ENCODE results near the gene PDZD2.

Gene PDZD2

DNA sequence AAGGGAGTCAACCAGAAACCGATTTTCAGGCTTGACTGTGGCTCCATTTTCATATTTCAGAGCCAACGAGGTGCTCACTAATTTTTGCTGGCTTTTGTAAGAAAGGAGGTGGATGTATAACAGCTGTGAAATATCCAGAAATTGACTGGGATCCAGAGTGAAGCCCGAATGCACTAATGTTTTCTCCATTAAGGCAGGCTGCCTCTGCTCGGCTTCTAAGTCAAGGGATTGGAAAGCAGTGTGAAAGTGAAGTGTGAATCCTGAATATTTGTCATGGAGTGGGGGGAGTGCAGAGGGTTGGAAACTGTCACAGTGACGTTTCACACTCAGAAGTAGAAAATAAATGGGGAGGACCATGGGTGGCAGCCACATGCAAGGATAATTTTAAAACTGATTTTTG is 297.8 kb downstream of the PDZD2 start:
- no peak for TF ChIP-seq POLR2A (IDR thresholded peaks at IDR 0.05; ENCODE audit: low read length)
- TF ChIP-seq GATA1 (IDR thresholded peaks at IDR 0.05; ENCODE audit: low read depth, low read length) = no peak
- no peak for DNase-seq

DNA sequence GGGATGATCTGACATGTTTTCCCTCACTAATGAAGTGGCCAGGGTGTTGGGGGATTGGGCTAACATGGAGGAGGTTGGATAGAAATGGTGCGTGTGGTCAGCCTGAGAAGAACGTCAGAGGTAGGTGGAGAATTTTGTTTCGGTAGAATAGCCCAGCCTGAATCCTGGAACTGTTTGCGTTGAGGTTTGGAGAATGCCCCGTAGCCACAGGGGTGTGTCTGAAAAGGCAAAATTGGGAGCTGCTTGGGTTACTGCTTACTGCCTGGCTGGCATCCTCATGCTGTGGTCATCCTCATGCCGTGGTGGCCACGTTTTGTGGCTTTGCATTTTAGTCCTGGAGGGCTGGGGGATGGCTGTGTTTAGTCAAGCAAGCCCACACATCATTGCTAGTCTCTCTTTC is 298.3 kb downstream of the PDZD2 start:
- TF ChIP-seq POLR2A (IDR thresholded peaks at IDR 0.05; ENCODE audit: low read length) = no peak
- TF ChIP-seq GATA1 (IDR thresholded peaks at IDR 0.05; ENCODE audit: low read depth, low read length) = no peak
- no peak for DNase-seq

DNA sequence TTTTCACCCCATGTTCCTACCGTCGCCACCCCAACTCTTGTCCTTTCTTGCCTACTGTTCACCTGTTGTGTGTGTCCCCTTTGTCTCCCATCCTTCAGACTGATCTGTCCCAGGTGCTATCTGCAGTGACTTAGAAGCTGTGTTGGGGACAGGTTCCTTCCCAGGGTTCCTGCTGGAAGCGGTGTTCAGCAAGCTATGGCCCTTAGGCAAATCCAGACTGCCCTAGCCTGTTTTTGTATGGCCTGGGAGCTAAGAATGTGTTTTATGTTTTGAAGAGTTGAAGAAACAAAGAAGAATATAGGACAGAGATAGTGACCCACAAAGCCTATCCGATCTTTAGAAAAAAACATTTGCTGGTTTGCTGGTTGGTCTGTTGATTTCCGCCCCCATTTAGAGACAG is 298.8 kb downstream of the PDZD2 start:
- DNase-seq = no peak
- no peak for TF ChIP-seq POLR2A (IDR thresholded peaks at IDR 0.05; ENCODE audit: low read length)
- no peak for TF ChIP-seq GATA1 (IDR thresholded peaks at IDR 0.05; ENCODE audit: low read depth, low read length)

DNA sequence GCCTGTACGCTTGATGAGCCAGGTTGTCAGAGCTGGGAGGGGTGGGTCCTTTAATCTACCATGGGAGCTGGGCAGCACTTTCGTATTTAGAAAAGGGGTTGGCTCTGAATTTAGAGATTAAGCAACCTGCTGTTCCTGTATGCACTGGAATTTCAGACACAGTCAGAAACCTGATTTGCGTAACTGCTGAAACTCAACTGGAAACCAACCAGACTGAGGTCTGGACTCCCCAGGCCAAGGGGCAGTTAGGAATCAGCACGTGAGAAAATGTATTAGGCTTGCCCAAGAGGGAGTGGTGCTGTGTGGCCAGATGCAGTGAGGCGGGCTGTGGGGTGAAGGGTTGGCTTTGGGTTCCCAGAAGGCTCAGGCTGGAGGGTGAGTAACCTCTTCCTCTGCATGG is 300.2 kb downstream of the PDZD2 start:
- no peak for DNase-seq
- TF ChIP-seq POLR2A (IDR thresholded peaks at IDR 0.05; ENCODE audit: low read length) (no peak), GATA1 (IDR thresholded peaks at IDR 0.05; ENCODE audit: low read depth, low read length) (no peak)

DNA sequence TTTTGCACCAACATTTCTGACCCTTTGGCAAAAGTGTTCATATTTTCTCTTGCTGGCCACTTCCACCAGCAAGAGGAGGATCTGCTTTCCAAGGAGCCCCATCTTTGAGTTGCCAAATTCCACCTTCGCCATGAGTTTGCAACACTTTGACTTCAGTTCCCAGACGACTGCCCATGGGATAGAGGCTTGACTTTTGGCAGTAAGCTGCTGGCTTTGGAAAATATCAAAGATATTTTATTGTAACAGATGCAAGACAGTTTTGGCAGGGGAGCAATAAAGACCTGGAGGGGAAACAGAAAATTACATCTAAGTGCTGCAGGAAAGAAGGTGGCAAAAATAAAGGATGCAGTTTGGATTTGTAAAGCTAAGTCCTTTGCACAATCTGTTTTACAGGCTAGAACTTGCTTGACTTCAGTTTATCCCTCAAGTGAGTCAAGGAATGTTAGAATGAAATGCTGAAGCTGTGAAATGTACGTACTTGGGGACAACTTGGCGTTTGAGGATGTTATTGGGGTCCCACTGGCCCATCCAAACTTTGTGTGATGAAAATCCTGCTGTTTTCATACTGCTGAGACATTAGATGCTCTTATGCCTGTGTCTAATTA is 302.3 kb downstream of the PDZD2 start:
- TF ChIP-seq GATA1 (IDR thresholded peaks at IDR 0.05; ENCODE audit: low read depth, low read length) (no peak), POLR2A (IDR thresholded peaks at IDR 0.05; ENCODE audit: low read length) (no peak)
- DNase-seq = no peak

DNA sequence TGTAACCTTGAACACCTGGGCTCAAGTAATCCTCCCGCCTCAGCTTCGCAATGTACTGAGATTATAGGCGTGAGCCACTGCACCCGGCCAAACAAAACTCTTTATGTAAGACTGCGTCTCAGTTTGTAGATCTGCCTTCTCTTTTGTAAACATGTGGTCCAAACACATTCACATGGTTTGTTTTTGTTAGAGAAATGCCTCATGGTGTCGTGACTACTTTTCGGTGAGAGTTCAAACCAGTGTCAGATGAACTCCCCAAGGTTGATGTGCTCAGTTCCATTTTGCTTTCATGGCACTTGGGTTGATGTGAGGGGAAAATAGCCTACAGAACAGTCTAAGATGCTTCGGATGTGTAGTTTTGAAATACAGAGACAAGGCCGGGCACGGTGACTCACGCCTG is 303.6 kb downstream of the PDZD2 start:
- DNase-seq = no peak
- TF ChIP-seq POLR2A (IDR thresholded peaks at IDR 0.05; ENCODE audit: low read length) (no peak), GATA1 (IDR thresholded peaks at IDR 0.05; ENCODE audit: low read depth, low read length) (no peak)

DNA sequence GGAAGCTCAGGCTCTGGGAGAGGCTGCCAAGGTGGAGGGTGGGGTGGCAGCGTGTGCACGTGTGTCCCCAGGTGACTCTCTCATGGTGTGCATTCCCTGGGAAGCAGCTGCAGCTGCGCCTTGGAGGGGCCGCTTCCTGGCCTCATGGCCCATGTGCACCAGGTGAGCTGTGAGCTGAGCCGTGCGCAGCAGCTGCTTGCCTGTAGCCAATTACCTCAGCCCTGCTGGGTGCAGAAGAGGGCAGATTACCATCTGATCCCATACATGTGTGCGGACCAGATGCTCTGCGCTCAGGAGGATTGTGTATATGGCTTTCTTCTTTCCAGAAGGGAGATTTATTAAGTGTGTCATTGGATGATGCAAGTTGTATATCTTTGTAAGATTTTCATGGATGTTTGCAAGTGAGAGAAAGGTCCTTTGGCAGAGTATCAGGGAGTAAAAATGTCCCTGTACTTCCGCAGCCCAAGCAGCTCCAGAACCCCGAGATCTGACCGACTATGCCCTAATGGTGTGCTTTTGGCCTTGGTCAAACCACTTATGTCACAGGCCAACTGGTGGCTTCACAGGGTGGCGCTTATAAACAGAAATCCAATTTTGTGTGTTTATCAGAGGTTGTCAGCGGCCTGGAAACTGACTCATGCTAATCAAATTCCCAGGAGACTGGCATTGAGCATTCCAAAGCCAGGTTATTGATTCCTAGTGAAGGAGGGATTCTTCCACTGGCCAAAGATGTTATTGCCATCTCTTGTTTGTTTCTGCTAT is 305.9 kb downstream of the PDZD2 start:
- TF ChIP-seq GATA1 (IDR thresholded peaks at IDR 0.05; ENCODE audit: low read depth, low read length) (no peak), POLR2A (IDR thresholded peaks at IDR 0.05; ENCODE audit: low read length) (no peak)
- DNase-seq = no peak

DNA sequence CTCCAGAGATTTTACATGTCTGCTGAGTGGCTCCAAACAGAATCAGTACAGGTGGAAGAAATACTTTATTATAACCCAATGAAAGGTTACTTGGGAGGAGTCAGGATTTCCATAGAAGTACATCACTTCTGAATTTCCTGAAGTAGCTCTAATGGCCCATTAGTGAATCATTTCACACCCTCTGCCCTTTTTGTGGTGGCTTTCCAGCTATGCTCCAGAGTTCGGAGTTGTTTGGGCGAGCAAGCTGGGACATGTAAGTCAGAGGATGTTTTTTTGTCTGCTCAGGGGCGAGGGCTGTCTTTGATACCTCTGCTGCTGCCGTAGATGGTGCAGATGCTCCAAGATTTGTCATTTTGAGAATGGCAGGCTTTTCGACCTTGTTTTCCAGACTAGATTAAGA is 309.1 kb downstream of the PDZD2 start:
- TF ChIP-seq POLR2A (IDR thresholded peaks at IDR 0.05; ENCODE audit: low read length) = no peak
- no peak for TF ChIP-seq GATA1 (IDR thresholded peaks at IDR 0.05; ENCODE audit: low read depth, low read length)
- no peak for DNase-seq

DNA sequence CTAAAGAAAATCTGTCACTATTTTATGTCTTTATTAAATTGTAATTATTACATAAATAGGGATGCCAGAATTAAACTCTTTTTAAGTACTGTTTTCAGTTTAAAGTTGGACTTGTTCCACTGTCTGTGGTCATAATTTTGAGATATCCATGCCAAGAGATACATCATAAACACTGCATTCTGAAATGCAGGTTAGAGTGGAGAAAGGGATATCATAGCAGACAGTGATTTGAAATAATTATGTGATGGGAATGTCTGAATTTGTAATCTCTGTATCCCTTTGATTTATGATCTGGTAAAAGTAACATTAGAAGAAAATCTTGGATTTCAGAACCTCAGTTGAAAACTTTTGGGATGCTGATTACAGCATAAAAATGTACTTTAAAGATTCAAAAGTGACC is 313.1 kb downstream of the PDZD2 start:
- DNase-seq = no peak
- TF ChIP-seq POLR2A (IDR thresholded peaks at IDR 0.05; ENCODE audit: low read length) (no peak), GATA1 (IDR thresholded peaks at IDR 0.05; ENCODE audit: low read depth, low read length) (no peak)

DNA sequence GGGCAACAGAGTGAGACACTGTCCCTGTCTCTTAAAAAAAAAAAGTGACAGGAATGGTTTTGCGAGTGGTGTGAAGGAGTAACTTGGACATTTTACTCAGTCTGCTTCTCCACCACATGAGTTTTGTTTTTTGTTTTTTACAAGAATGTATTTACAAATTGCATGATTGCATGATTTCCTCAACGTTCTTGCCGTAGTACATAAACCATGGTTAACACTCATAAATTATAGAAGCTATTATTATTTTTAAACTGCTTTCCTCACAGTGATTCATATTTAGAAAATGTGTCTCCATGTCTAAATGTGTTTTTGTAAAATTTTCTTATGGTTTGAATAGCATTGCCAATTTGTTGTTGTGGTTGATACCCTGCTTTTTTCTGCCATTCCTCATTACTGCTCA is 315.2 kb downstream of the PDZD2 start:
- DNase-seq = no peak
- TF ChIP-seq GATA1 (IDR thresholded peaks at IDR 0.05; ENCODE audit: low read depth, low read length) = no peak
- TF ChIP-seq POLR2A (IDR thresholded peaks at IDR 0.05; ENCODE audit: low read length) = no peak

DNA sequence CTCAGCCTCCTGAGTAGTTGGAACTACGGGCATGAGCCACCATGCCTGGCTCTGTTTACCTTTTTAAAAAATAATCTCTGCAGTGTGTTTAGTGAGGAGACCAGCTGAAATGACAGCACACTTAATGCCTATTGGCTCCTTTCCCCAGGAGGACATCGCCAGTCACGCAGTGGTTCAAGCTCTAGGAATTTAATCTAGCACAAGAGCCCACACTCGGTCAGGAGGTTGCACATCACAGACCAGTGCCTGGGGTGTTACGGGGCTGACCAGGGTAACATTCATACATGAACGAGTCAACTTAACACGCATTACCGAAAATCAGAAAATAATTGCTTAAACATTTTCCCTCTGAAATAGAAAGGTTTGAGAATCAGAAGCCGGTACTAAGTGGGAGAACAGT is 318.2 kb downstream of the PDZD2 start:
- TF ChIP-seq GATA1 (IDR thresholded peaks at IDR 0.05; ENCODE audit: low read depth, low read length) (no peak), POLR2A (IDR thresholded peaks at IDR 0.05; ENCODE audit: low read length) (no peak)
- DNase-seq = no peak

DNA sequence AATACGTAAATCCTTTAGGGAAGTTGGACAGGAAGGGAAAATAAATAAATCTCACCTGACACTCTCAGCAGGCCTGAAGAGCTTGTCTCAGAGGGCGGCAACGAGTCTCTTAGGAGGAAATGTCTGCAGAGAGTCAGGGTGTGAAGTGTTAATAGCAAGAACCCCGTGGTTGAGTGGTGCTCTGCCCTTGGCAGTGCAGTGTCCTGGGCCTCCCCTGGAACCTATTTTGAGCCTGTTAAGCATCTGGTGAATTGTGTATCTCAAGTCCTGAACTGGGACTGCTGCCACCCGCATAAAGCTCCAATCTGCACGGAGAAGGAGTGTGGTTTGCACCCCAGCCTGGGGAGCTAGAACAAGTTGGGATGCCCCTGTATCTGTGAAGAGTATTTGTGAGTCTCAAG is 323.4 kb downstream of the PDZD2 start:
- TF ChIP-seq GATA1 (IDR thresholded peaks at IDR 0.05; ENCODE audit: low read depth, low read length) (no peak), POLR2A (IDR thresholded peaks at IDR 0.05; ENCODE audit: low read length) (no peak)
- no peak for DNase-seq

DNA sequence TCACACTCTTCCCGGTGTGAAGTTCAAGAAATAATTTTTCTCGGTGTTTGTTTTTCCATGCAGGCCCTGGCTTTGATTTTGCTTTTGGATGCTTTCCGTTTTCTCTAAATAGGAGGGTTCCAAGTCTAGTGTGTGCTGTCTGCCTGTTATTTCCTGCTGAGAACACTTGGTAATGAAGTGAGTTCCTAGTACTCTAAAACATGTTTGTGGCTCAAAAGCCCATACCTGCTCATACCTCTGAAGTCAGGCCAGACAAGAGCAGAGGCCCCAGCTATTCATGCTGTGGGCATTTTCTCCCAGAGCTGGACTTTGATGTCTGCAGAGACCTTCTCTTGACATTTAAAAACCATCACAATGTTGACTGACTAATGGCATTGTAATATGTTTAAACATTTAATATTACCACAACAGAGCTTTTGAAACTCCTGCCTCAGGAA is 324.0 kb downstream of the PDZD2 start:
- DNase-seq = no peak
- TF ChIP-seq POLR2A (IDR thresholded peaks at IDR 0.05; ENCODE audit: low read length) (no peak), GATA1 (IDR thresholded peaks at IDR 0.05; ENCODE audit: low read depth, low read length) (no peak)

DNA sequence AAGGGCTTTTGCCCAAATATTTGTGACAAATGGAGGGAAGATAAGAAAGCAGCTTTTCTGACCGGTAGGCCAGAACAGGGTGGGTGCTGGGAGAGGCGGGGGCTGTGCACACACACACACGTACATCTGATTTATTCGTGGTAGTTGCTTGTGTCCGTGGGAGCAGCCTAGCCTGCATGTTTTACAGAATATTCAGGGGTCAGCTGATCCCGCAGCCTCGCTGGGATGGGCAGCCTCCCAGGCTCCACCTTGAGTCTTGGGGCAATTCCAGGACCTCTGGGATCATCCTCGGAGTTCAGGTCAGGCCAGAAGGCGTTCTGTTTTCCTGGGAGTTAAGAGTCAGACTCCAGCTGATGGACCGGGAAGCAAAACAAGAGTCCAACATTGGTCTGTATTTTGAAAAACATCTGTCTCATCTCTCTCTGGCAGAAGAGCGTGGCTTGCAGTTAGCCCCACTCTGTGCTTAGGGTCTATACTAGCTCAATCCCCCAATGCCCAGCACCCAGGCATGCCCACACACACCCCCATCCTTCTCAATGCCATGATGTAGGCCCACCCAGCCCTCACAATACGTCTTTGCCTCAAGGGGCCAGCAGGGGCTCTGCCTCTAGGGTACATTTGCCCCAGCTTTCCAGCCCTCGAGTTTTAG is 324.6 kb downstream of the PDZD2 start:
- no peak for DNase-seq
- no peak for TF ChIP-seq POLR2A (IDR thresholded peaks at IDR 0.05; ENCODE audit: low read length)

DNA sequence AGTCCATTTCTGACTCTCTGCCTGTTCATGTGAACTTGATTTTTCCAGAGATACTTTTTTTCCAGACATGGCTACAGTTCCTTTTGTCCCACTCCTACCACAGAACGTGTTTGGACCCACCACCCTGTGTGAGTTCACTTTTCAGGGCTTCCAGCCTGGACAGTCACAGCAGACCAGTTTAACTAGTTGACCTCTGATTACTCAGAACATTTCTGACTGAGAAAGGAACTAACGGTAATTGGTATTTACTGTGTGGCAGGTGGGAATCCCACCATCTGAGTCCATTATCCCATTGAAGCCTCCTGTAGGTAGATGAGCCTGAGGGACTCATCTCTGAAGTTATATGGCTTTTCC is 325.1 kb downstream of the PDZD2 start:
- TF ChIP-seq GATA1 (IDR thresholded peaks at IDR 0.05; ENCODE audit: low read depth, low read length) = no peak
- no peak for TF ChIP-seq POLR2A (IDR thresholded peaks at IDR 0.05; ENCODE audit: low read length)
- no peak for DNase-seq
